HL-60 (cell line): Measurements from ENCODE around the gene FAM72C.
"Not testable (repeated sequence)": the region's sequence is repeated elsewhere in the genome, so short reads cannot be mapped to it uniquely, and the experiment has no call there.

Source experiments
- GABPA ChIP-seq: IDR thresholded peaks from 2 replicates; pipeline ENCODE4 v1.6.1; 2012; ENCODE audit warnings: low read depth
- POLR2AphosphoS5 ChIP-seq: IDR thresholded peaks from 2 replicates; pipeline ENCODE4 v1.6.1; 2012; ENCODE audit warnings: low read depth

DNA sequence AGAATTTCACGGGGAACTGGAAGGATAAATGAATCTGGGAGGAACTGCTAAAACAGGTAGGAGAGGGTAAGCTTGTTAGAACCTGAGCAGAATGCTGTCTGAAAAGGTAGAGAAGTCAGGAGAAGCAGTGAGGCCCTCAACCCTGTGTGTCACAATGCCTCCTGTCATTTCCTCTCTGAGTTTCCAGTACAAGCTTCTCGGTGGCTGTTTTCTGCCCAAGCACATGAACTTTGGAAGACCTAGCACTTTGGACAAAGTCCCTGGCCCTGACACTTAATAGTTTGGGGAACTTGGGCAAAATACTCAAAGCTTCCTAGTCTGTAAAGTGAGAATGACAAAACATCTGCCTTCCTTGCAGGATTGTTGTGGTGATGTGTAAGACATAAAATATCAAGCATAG is 52.7 kb downstream of the FAM72C start:
- TF ChIP-seq POLR2AphosphoS5, GABPA: not testable (repeated sequence)
